Ishikawa (cell line): ENCODE measurements around the gene DPYD.

ENCODE experiments used
- CEBPB ChIP-seq: IDR thresholded peaks from 2 replicates; pipeline ENCODE4 v1.6.1; 2012
- CREB1 ChIP-seq: IDR thresholded peaks from 2 replicates; pipeline ENCODE4 v1.6.1; 2012; ENCODE audit warnings: low read depth
- EGR1 ChIP-seq: IDR thresholded peaks from 2 replicates; pipeline ENCODE4 v1.6.1; 2012
- EP300 ChIP-seq: IDR thresholded peaks from 2 replicates; pipeline ENCODE4 v1.6.1; 2012; ENCODE audit warnings: borderline replicate concordance
- FOXM1 ChIP-seq: IDR thresholded peaks from 2 replicates; pipeline ENCODE4 v1.6.1; 2012; ENCODE audit warnings: low read depth, borderline replicate concordance
- NFIC ChIP-seq: IDR thresholded peaks from 2 replicates; pipeline ENCODE4 v1.6.1; 2012
- RAD21 ChIP-seq: IDR thresholded peaks from 2 replicates; pipeline ENCODE4 v1.6.1; 2012; ENCODE audit warnings: low read depth
- TAF1 ChIP-seq: IDR thresholded peaks from 2 replicates; pipeline ENCODE4 v1.6.1; 2012; ENCODE audit warnings: low read depth, mild to moderate bottlenecking
- TEAD4 ChIP-seq: IDR thresholded peaks from 2 replicates; pipeline ENCODE4 v1.6.1; 2012
- YY1 ChIP-seq: IDR thresholded peaks from 2 replicates; pipeline ENCODE4 v1.6.1; 2012; ENCODE audit warnings: low read depth
- ZBTB7A ChIP-seq: IDR thresholded peaks from 2 replicates; pipeline ENCODE4 v1.6.1; 2012; ENCODE audit warnings: low read depth
- TF ChIP-seq, protein P1 (sequence below): IDR thresholded peaks from 2 replicates; pipeline ENCODE4 v1.6.1; 2012; ENCODE audit warnings: low read depth, mild to moderate bottlenecking
- TF ChIP-seq, protein P2 (sequence below): IDR thresholded peaks from 2 replicates; pipeline ENCODE4 v1.6.1; 2012

DNA sequence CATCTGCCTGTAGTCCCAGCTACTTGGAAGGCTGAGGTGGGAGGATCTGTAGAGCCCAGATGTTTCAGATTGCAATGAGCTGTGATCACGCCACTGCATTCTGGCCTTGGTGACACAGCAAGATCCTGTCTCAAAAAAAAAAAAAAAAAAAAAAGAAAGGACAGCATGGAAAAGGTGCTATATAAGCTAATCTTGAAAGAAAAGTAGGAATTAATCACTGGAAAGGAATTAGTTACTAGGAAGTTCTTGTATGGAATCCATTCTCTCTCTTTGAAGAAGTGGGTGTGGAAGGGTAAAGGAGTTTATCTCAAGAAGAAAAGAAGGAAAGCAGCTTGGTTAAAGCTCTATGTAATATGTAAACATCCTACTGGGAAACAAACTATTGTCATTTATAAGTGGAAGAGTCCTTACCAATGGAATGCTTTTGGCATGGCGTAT, 339.2 kb downstream of the DPYD start:
- TF ChIP-seq CEBPB: no peak
- no peak for TF ChIP-seq EP300
- peak; percentile 57 for TF ChIP-seq TEAD4
- no peak for TF ChIP-seq NFIC
- no peak for TF ChIP-seq RAD21
- TF ChIP-seq TAF1: no peak
- TF ChIP-seq, protein P1, sequence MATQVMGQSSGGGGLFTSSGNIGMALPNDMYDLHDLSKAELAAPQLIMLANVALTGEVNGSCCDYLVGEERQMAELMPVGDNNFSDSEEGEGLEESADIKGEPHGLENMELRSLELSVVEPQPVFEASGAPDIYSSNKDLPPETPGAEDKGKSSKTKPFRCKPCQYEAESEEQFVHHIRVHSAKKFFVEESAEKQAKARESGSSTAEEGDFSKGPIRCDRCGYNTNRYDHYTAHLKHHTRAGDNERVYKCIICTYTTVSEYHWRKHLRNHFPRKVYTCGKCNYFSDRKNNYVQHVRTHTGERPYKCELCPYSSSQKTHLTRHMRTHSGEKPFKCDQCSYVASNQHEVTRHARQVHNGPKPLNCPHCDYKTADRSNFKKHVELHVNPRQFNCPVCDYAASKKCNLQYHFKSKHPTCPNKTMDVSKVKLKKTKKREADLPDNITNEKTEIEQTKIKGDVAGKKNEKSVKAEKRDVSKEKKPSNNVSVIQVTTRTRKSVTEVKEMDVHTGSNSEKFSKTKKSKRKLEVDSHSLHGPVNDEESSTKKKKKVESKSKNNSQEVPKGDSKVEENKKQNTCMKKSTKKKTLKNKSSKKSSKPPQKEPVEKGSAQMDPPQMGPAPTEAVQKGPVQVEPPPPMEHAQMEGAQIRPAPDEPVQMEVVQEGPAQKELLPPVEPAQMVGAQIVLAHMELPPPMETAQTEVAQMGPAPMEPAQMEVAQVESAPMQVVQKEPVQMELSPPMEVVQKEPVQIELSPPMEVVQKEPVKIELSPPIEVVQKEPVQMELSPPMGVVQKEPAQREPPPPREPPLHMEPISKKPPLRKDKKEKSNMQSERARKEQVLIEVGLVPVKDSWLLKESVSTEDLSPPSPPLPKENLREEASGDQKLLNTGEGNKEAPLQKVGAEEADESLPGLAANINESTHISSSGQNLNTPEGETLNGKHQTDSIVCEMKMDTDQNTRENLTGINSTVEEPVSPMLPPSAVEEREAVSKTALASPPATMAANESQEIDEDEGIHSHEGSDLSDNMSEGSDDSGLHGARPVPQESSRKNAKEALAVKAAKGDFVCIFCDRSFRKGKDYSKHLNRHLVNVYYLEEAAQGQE: no peak
- no peak for TF ChIP-seq ZBTB7A
- TF ChIP-seq YY1: no peak
- no peak for TF ChIP-seq CREB1
- TF ChIP-seq, protein P2, sequence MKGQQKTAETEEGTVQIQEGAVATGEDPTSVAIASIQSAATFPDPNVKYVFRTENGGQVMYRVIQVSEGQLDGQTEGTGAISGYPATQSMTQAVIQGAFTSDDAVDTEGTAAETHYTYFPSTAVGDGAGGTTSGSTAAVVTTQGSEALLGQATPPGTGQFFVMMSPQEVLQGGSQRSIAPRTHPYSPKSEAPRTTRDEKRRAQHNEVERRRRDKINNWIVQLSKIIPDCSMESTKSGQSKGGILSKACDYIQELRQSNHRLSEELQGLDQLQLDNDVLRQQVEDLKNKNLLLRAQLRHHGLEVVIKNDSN: no peak
- no peak for TF ChIP-seq FOXM1
- TF ChIP-seq EGR1: no peak
